PC-9 (cell line): ENCODE results near the gene ATOX1.

Experiments used
- CTCF ChIP-seq: fragments of 200-600 bp; sonication (generic); conservative IDR thresholded peaks from 2 replicates; pipeline ENCODE4 v1.6.1; 2017; ENCODE audit warnings: mixed run types, antibody characterized with exemption, mild to moderate bottlenecking, moderate library complexity
- EZH2 ChIP-seq: fragments of 200-600 bp; sonication (generic); IDR thresholded peaks from 2 replicates; pipeline ENCODE4 v1.8.0; 2017; ENCODE audit warnings: antibody characterized with exemption, low read depth

- TF ChIP-seq CTCF, result no peak
- no peak for TF ChIP-seq EZH2
Observed at GRCh38 chr5:151735646-151736045, 22.8 kb downstream of the ATOX1 start.
